ENCODE results near the gene FAM83D.

DNA sequence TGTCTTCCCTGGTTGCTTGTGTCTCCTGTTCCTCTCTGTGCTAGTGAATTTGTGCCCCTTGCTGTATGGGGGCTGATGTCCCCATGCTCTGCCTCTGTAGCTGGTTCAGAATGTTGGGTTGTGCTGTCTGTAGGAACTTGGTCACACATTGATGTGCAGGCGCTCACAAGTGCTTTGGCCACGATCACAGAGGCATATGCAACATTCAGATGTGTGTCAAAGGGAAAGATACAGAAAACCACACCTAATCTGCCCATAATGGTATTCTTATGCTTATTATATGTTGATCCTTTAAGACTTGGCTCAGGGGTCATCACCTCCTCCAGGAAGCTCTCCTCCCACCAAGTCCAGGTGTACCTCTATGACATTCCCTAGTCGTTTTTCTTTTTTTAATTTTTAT is 18.8 kb downstream of the FAM83D start:
- no peak for TF ChIP-seq CTCF (conservative IDR thresholded peaks at IDR 0.05; ENCODE audit: low read depth in 2 of 2)
- no peak for TF ChIP-seq EZH2phosphoT487 (IDR thresholded peaks at IDR 0.05; ENCODE audit: unreplicated experiment)
- no peak for TF ChIP-seq POLR2AphosphoS5 (IDR thresholded peaks at IDR 0.05; ENCODE audit: low read depth)
- no peak for TF ChIP-seq REST (IDR thresholded peaks at IDR 0.05; ENCODE audit: unreplicated experiment)
- TF ChIP-seq CREB1 (CRISPR knock-in tag; IDR thresholded peaks at IDR 0.05; ENCODE audit: low read depth), result no peak
- TF ChIP-seq EZH2 (IDR thresholded peaks at IDR 0.05; ENCODE audit: low read depth, unreplicated experiment), result no peak
- TF ChIP-seq STAT1 (IDR thresholded peaks at IDR 0.05; ENCODE audit: unreplicated experiment), result no peak
- no peak for TF ChIP-seq ZNF331 (CRISPR knock-in tag; IDR thresholded peaks at IDR 0.05; ENCODE audit: low read depth)

All from GM23338 (cell line).